Measurements from ENCODE around the gene ALG3. TPM values are rescaled to one million over a fixed set of nuclear protein-coding genes. Genes with fewer than 3 reads are reported as not detected.

The ALG3 gene
- total RNA-seq, 2 experiments from 2014 or later = 31.6 to 34.1 TPM

DNA sequence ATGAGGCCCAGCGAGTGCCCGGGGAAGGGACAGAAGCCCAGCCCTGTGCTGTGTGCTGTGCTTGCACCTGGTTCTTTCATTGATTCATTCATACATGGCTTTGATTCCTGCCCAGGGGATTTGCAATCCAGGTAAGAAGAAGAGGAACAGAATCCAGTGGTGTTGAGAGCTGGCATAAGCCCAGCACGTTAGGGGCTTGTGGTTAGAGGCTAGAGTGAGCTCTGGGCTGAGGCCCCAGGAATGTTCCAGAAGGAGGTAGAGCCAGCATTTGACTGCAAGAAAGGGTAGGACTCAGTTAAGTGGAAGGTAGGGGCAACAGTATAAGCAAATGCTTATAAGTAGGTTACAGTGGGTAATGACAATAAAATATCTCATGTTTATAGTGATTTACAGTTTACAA lies 17.1 kb downstream of the ALG3 start:
- no peak overlapping the region for H3K27ac Mint-ChIP-seq
- H3K9me3 Mint-ChIP-seq = no peaks in the 10 kb centered on the region
- POLR2A ChIA-PET = no interaction called here
- no peaks in the 10 kb centered on the region for H3K36me3 Mint-ChIP-seq
- DNase-seq = no peak
- H3K4me3 Mint-ChIP-seq = no peak overlapping the region
- intact Hi-C loops (cut with micrococcal nuclease) = no loop called here
- CTCF ChIA-PET = interaction anchor here (2.9 kb wide), 1 partner anchor 57 kb away, joined by 7 read pairs; no protein-coding TSS in a partner anchor
- H3K4me1 Mint-ChIP-seq (ENCODE audit: low read depth) = peaks cover 9% of the 10 kb centered on the region
- H3K27me3 Mint-ChIP-seq = peaks cover 38% of the 10 kb centered on the region

- intact Hi-C loops (cut with micrococcal nuclease) = no loop called here
- no peaks in the 10 kb centered on the region for H3K9me3 Mint-ChIP-seq
- no peak for DNase-seq
- H3K27ac Mint-ChIP-seq = no peak overlapping the region
- H3K36me3 Mint-ChIP-seq = no peaks in the 10 kb centered on the region
- H3K4me3 Mint-ChIP-seq = peak overlapping the region; percentile 57
- peaks cover 42% of the 10 kb centered on the region for H3K27me3 Mint-ChIP-seq
- ChIA-PET CTCF (interaction anchor here (1.0 to 5.4 kb wide), 3 partner anchors 23 to 181 kb away, joined by 3 to 94 read pairs (median 7); partner anchors contain the start of gene EEF1AKMT4), POLR2A (interaction anchor here (1.0 to 1.6 kb wide), 2 partner anchors 10 to 19 kb away, joined by 3 to 6 read pairs; partner anchors contain the start of gene EEF1AKMT4)
- peaks cover 9% of the 10 kb centered on the region for H3K4me1 Mint-ChIP-seq (ENCODE audit: low read depth)
These were observed 17.9 kb downstream of the ALG3 start for GRCh38 chr3:184230603-184231528.

DNA sequence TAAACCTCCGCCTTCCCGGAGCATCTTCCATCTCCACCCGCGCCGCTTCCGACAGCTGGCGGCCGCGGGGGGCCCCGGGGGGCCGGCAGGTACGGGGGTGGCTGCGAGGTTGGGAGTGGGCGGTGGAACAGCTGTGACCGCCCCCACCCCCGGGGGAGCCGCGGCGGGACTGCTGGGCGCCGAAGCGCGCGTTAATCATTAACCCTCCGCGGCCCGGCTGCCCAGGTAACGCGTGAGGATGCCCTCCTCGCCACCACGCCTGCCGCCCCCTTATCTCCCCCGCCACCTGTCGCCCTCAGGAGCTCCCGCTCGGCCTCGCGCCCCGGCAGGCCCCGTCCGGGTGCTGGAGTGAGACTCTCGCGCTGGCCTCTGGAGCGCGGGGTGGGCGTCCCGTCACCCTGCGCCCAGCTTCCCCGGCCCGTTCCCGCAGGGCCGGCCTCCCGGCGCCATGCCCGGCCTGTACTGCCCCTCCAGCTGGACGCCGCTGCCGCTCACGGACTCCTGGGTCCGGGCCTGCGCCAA lies 18.6 kb downstream of the ALG3 start:
- no peaks in the 10 kb centered on the region for H3K9me3 Mint-ChIP-seq
- CTCF ChIA-PET = interaction anchor here (1.0 to 5.4 kb wide), 2 partner anchors 23 to 180 kb away, joined by 3 to 94 read pairs; partner anchors contain the start of gene EEF1AKMT4
- POLR2A ChIA-PET = interaction anchor here (1.0 to 1.6 kb wide), 2 partner anchors 10 to 20 kb away, joined by 3 to 6 read pairs; partner anchors contain the start of gene EEF1AKMT4

GRCh38 chr3:184229394-184230080 lies 19.2 kb downstream of the ALG3 start, which contains the start of gene VWA5B2:
Gene VWA5B2 (plus strand): TSS chr3:184229585. CDS start chr3:184230529, 944 bp downstream.
- Mint-ChIP-seq H3K4me1 (ENCODE audit: low read depth) (peaks cover 9% of the 10 kb centered on the region), H3K27me3 (peaks cover 45% of the 10 kb centered on the region), H3K4me3 (peak within 1 kb of the TSS; percentile 49), H3K9me3 (no peaks in the 10 kb centered on the region), H3K27ac (no peak within 1 kb of the TSS), H3K36me3 (no peaks in the 10 kb centered on the region)
- POLR2A ChIA-PET = interaction anchor here (1.0 to 1.6 kb wide), 2 partner anchors 11 to 20 kb away, joined by 3 to 6 read pairs; partner anchors contain the start of gene EEF1AKMT4
- CTCF ChIA-PET = interaction anchor here (1.0 to 5.4 kb wide), 3 partner anchors 9 to 179 kb away, joined by 3 to 94 read pairs (median 50); partner anchors contain the start of gene EEF1AKMT4
- intact Hi-C loops (cut with micrococcal nuclease) = no loop called here
- peak; percentile 73 for DNase-seq

More for the DNA sequence above, 18.6 kb downstream of the ALG3 start:
- Mint-ChIP-seq H3K4me1 (ENCODE audit: low read depth) (peaks cover 9% of the 10 kb centered on the region), H3K27me3 (peaks cover 45% of the 10 kb centered on the region), H3K4me3 (no peak overlapping the region), H3K27ac (no peak overlapping the region), H3K36me3 (no peaks in the 10 kb centered on the region)
- intact Hi-C loops (cut with micrococcal nuclease) = no loop called here
- DNase-seq = peak; percentile 14

DNA sequence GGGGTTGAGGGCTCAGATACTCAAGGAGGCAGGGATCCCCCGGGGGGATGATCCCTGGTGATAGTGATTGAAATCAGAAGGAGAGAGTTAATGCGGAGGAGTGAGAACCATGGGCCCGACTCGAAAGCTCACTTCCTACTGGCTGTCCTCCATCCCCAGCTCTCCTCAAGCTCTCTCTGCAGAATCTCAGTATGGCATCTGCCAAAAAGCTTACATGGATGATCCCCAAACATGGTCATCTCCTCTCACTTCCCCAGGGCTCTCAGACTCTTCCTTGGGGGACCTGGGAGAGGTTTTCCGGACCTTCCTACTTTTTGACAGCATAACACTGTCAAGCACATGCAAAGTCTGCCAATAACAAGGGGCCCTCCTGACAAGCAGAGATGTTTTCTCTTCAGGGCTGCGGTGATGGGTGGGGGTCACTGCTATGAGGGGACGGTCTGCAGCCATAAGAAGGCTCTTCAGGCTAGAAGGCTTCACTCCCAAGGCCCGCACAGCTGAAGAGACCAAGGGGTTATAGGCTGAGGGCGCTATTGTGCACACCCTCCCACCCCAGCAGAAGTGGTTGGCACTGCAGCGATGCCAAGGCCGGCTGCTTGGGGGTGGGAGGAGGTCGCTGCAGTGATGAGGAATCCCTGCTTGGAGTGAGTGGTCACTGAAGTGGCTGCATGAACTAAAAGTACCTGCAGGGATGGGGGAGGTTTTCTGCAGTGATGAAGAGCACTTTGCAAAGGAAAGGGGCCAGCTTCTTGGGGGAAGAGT lies 20.2 kb downstream of the ALG3 start:
- H3K9me3 Mint-ChIP-seq = no peaks in the 10 kb centered on the region
- DNase-seq = no peak
- H3K27ac Mint-ChIP-seq = no peak overlapping the region
- H3K4me1 Mint-ChIP-seq (ENCODE audit: low read depth) = peaks cover 9% of the 10 kb centered on the region
- ChIA-PET CTCF (interaction anchor here (0.6 to 5.4 kb wide), 31 partner anchors 10 to 344 kb away, joined by 3 to 94 read pairs (median 6); partner anchors contain the start of genes ALG3, CAMK2N2, EEF1AKMT4 and PARL), POLR2A (interaction anchor here (1.6 kb wide), 1 partner anchor 21 kb away, joined by 5 read pairs; the partner anchor contains the start of gene EEF1AKMT4)
- peaks cover 47% of the 10 kb centered on the region for H3K27me3 Mint-ChIP-seq
- no peaks in the 10 kb centered on the region for H3K36me3 Mint-ChIP-seq
- intact Hi-C loops (cut with micrococcal nuclease) = no loop called here
- peak overlapping the region; percentile 49 for H3K4me3 Mint-ChIP-seq

GRCh38 chr3:184227481-184227935 lies 21.3 kb downstream of the ALG3 start:
- peak; percentile 60 for DNase-seq
- Mint-ChIP-seq H3K36me3 (no peaks in the 10 kb centered on the region), H3K4me3 (no peak overlapping the region), H3K27ac (no peak overlapping the region), H3K27me3 (peaks cover 44% of the 10 kb centered on the region), H3K4me1 (ENCODE audit: low read depth) (peaks cover 9% of the 10 kb centered on the region), H3K9me3 (no peaks in the 10 kb centered on the region)
- CTCF ChIA-PET = interaction anchor here (0.6 to 5.4 kb wide), 41 partner anchors 10 to 343 kb away, joined by 3 to 94 read pairs (median 5); partner anchors contain the start of genes ABCC5, ALG3, CAMK2N2 and DVL3
- intact Hi-C loops (cut with micrococcal nuclease) = loop anchor here (1.0 kb wide), 2 partner anchors 23 to 62 kb away; no protein-coding TSS in a partner anchor
- POLR2A ChIA-PET = interaction anchor here (1.6 kb wide), 1 partner anchor 22 kb away, joined by 5 read pairs; the partner anchor contains the start of gene EEF1AKMT4

GRCh38 chr3:184223946-184224345 lies 24.8 kb downstream of the ALG3 start:
- no peak for DNase-seq
- no peaks in the 10 kb centered on the region for H3K9me3 Mint-ChIP-seq
- no peak overlapping the region for H3K4me3 Mint-ChIP-seq
- peaks cover 2% of the 10 kb centered on the region for H3K4me1 Mint-ChIP-seq (ENCODE audit: low read depth)
- no peaks in the 10 kb centered on the region for H3K36me3 Mint-ChIP-seq
- CTCF ChIA-PET = interaction anchor here (0.6 to 0.7 kb wide), 3 partner anchors 14 to 33 kb away, joined by 3 to 4 read pairs (median 3); no protein-coding TSS in a partner anchor
- intact Hi-C loops (cut with micrococcal nuclease) = no loop called here
- POLR2A ChIA-PET = no interaction called here
- H3K27me3 Mint-ChIP-seq = peaks cover 29% of the 10 kb centered on the region
- no peak overlapping the region for H3K27ac Mint-ChIP-seq

- DNase-seq = no peak
- peaks cover 16% of the 10 kb centered on the region for H3K27me3 Mint-ChIP-seq
- no peaks in the 10 kb centered on the region for H3K4me1 Mint-ChIP-seq (ENCODE audit: low read depth)
- intact Hi-C loops (cut with micrococcal nuclease) = no loop called here
- ChIA-PET POLR2A (no interaction called here), CTCF (interaction anchor here (1.1 kb wide), 1 partner anchor 63 kb away, joined by 4 read pairs; no protein-coding TSS in a partner anchor)
- H3K4me3 Mint-ChIP-seq = no peak overlapping the region
- H3K36me3 Mint-ChIP-seq = no peaks in the 10 kb centered on the region
- H3K27ac Mint-ChIP-seq = no peak overlapping the region
- H3K9me3 Mint-ChIP-seq = no peaks in the 10 kb centered on the region
These were observed 26.2 kb downstream of the ALG3 start for GRCh38 chr3:184222521-184222920.

- H3K36me3 Mint-ChIP-seq = no peaks in the 10 kb centered on the region
- no peak overlapping the region for H3K27ac Mint-ChIP-seq
- CTCF ChIA-PET = interaction anchor here (3.6 kb wide), 1 partner anchor 8 kb away, joined by 26 read pairs; no protein-coding TSS in a partner anchor
- POLR2A ChIA-PET = no interaction called here
- H3K4me1 Mint-ChIP-seq (ENCODE audit: low read depth) = no peaks in the 10 kb centered on the region
- no peak overlapping the region for H3K4me3 Mint-ChIP-seq
- peaks cover 7% of the 10 kb centered on the region for H3K27me3 Mint-ChIP-seq
- DNase-seq = no peak
- intact Hi-C loops (cut with micrococcal nuclease) = no loop called here
- H3K9me3 Mint-ChIP-seq = no peaks in the 10 kb centered on the region
These were observed 29.9 kb downstream of the ALG3 start for GRCh38 chr3:184218814-184219213.

- ChIA-PET POLR2A (interaction anchor here (0.5 kb wide), 1 partner anchor 379 kb away, joined by 4 read pairs; no protein-coding TSS in a partner anchor), CTCF (interaction anchor here (1.2 kb wide), 1 partner anchor 16 kb away, joined by 6 read pairs; no protein-coding TSS in a partner anchor)
- Mint-ChIP-seq H3K9me3 (no peaks in the 10 kb centered on the region), H3K4me3 (no peak overlapping the region), H3K4me1 (ENCODE audit: low read depth) (no peaks in the 10 kb centered on the region), H3K27me3 (peaks cover 6% of the 10 kb centered on the region), H3K36me3 (no peaks in the 10 kb centered on the region), H3K27ac (no peak overlapping the region)
- DNase-seq = no peak
- intact Hi-C loops (cut with micrococcal nuclease) = no loop called here
These were observed 37.0 kb downstream of the ALG3 start for GRCh38 chr3:184211718-184212117.
